Prostate gland (tissue), 2 donors: Measurements from ENCODE around the gene C3orf80.

Experiments used
- CTCF ChIP-seq, 4 experiments: fragments of 200-600 bp in 2 of 4; fragments of 450-650 bp in 2 of 4; sonication (generic) in 2 of 4; IDR thresholded peaks; 1 replicate in 3 of 4; 2 replicates in 1 of 4; pipeline ENCODE4 v1.5.1; 2016 to 2019; ENCODE audit warnings: antibody characterized with exemption in 4 of 4, mild to moderate bottlenecking in 2 of 4, moderate library complexity in 2 of 4
- POLR2A ChIP-seq: fragments of 450-650 bp; IDR thresholded peaks from one replicate; pipeline ENCODE4 v1.6.1; 2016; ENCODE audit warnings: antibody characterized with exemption, mild to moderate bottlenecking
- POLR2AphosphoS5 ChIP-seq: sonication (generic); formaldehyde crosslinking; IDR thresholded peaks from one replicate; pipeline ENCODE4 v1.6.1; 2017; ENCODE audit warnings: antibody characterized with exemption

- TF ChIP-seq POLR2AphosphoS5: no peak
- TF ChIP-seq CTCF (IDR thresholded peaks at IDR 0.05): no peak
- TF ChIP-seq POLR2A: no peak
These were observed 966 bp upstream of the C3orf80 start for GRCh38 chr3:160224256-160224655.
